ENCODE data around the gene SPRY1.

- no peak for TF ChIP-seq TAF1 (IDR thresholded peaks at IDR 0.05; ENCODE audit: low read depth, low read length)
- TF ChIP-seq POLR2AphosphoS5 (IDR thresholded peaks at IDR 0.05; ENCODE audit: low read depth, low read length), result no peak
- no peak for TF ChIP-seq POLR2A (IDR thresholded peaks at IDR 0.05; ENCODE audit: low read depth, low read length)
- no peak for TF ChIP-seq PAX5 (IDR thresholded peaks at IDR 0.05; ENCODE audit: insufficient read depth, low read length, severe bottlenecking)
- no peak for TF ChIP-seq POU2F2 (IDR thresholded peaks at IDR 0.05; ENCODE audit: low read depth, low read length)
These were observed 35.3 kb upstream of the SPRY1 start for GRCh38 chr4:123361195-123361861.
